Measurements from ENCODE around the gene ATMIN. TPM values are rescaled to one million over a fixed set of nuclear protein-coding genes. Genes with fewer than 3 reads are reported as not detected.
A peak's percentile ranks its signal among the peaks of the same experiment; 100 is the strongest.

The ATMIN gene
- total and polyA plus RNA-seq, 2 of the 13 experiments (the other 11 are each of a cell fraction or from before 2014, with no cell fraction given): 34.6 to 60.4 TPM

DNA sequence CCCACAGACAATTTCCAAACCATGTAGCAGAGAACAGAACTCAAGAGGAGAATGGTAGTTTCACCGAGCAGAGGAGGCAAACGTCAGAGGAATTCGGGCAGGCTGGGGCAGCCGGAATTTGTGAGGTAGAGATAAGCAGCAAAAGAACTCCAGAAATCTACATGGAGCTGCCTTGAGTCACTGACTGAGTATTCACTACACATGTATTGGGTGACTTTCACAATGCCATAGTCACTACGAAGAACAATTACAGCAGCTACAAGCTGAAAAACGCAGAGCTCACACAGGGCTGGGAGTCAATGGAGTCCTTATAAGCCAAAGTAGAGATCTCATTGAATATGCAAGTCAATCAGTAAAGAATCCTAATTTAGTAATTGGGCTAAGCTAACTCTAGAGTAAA lies 42.3 kb upstream of the ATMIN start (continued):
- TF ChIP-seq, protein P1, sequence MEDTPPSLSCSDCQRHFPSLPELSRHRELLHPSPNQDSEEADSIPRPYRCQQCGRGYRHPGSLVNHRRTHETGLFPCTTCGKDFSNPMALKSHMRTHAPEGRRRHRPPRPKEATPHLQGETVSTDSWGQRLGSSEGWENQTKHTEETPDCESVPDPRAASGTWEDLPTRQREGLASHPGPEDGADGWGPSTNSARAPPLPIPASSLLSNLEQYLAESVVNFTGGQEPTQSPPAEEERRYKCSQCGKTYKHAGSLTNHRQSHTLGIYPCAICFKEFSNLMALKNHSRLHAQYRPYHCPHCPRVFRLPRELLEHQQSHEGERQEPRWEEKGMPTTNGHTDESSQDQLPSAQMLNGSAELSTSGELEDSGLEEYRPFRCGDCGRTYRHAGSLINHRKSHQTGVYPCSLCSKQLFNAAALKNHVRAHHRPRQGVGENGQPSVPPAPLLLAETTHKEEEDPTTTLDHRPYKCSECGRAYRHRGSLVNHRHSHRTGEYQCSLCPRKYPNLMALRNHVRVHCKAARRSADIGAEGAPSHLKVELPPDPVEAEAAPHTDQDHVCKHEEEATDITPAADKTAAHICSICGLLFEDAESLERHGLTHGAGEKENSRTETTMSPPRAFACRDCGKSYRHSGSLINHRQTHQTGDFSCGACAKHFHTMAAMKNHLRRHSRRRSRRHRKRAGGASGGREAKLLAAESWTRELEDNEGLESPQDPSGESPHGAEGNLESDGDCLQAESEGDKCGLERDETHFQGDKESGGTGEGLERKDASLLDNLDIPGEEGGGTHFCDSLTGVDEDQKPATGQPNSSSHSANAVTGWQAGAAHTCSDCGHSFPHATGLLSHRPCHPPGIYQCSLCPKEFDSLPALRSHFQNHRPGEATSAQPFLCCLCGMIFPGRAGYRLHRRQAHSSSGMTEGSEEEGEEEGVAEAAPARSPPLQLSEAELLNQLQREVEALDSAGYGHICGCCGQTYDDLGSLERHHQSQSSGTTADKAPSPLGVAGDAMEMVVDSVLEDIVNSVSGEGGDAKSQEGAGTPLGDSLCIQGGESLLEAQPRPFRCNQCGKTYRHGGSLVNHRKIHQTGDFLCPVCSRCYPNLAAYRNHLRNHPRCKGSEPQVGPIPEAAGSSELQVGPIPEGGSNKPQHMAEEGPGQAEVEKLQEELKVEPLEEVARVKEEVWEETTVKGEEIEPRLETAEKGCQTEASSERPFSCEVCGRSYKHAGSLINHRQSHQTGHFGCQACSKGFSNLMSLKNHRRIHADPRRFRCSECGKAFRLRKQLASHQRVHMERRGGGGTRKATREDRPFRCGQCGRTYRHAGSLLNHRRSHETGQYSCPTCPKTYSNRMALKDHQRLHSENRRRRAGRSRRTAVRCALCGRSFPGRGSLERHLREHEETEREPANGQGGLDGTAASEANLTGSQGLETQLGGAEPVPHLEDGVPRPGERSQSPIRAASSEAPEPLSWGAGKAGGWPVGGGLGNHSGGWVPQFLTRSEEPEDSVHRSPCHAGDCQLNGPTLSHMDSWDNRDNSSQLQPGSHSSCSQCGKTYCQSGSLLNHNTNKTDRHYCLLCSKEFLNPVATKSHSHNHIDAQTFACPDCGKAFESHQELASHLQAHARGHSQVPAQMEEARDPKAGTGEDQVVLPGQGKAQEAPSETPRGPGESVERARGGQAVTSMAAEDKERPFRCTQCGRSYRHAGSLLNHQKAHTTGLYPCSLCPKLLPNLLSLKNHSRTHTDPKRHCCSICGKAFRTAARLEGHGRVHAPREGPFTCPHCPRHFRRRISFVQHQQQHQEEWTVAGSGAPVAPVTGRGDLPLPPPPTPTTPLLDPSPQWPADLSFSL (CRISPR knock-in tag; IDR thresholded peaks at IDR 0.05): no peak
- peak; percentile 53; the same call in 1 of the 2 replicates for TF ChIP-seq CEBPB (IDR thresholded peaks at IDR 0.05; ENCODE audit: borderline replicate concordance, low read depth, low read length)
- TF ChIP-seq MIER2 (CRISPR knock-in tag; IDR thresholded peaks at IDR 0.05): no peak
- TF ChIP-seq, protein P2, sequence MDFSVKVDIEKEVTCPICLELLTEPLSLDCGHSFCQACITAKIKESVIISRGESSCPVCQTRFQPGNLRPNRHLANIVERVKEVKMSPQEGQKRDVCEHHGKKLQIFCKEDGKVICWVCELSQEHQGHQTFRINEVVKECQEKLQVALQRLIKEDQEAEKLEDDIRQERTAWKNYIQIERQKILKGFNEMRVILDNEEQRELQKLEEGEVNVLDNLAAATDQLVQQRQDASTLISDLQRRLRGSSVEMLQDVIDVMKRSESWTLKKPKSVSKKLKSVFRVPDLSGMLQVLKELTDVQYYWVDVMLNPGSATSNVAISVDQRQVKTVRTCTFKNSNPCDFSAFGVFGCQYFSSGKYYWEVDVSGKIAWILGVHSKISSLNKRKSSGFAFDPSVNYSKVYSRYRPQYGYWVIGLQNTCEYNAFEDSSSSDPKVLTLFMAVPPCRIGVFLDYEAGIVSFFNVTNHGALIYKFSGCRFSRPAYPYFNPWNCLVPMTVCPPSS (IDR thresholded peaks at IDR 0.05): no peak
- TF ChIP-seq SALL1 (CRISPR knock-in tag; IDR thresholded peaks at IDR 0.05): peak; percentile 24; the same call in 1 of the 2 replicates
- no peak for TF ChIP-seq SOX13 (IDR thresholded peaks at IDR 0.05)
- TF ChIP-seq SOX13 (CRISPR knock-in tag; conservative IDR thresholded peaks at IDR 0.05 in 1 of 2, IDR thresholded peaks at IDR 0.05 in 1 of 2): peak in 1 of 2 experiments; percentile 57; a peak in 1 of 4 replicates
- TF ChIP-seq NCOA2 (CRISPR knock-in tag; IDR thresholded peaks at IDR 0.05): peak; percentile 7; the same call in 1 of the 2 replicates
- no peak for TF ChIP-seq ZNF670 (CRISPR knock-in tag; IDR thresholded peaks at IDR 0.05; ENCODE audit: borderline replicate concordance)
- TF ChIP-seq, protein P3, sequence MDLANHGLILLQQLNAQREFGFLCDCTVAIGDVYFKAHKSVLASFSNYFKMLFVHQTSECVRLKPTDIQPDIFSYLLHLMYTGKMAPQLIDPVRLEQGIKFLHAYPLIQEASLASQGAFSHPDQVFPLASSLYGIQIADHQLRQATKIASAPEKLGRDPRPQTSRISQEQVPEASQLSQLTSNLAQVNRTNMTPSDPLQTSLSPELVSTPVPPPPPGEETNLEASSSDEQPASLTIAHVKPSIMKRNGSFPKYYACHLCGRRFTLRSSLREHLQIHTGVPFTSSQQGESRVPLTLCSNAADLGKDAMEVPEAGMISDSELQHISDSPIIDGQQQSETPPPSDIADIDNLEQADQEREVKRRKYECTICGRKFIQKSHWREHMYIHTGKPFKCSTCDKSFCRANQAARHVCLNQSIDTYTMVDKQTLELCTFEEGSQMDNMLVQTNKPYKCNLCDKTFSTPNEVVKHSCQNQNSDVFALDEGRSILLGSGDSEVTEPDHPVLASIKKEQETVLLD (CRISPR knock-in tag; IDR thresholded peaks at IDR 0.05; ENCODE audit: low read depth): no peak
